Prostate gland (tissue), 2 donors: ENCODE measurements around the gene MPDU1.

Experiments
- CTCF ChIP-seq, 4 experiments: fragments of 200-600 bp in 2 of 4; fragments of 450-650 bp in 2 of 4; sonication (generic) in 2 of 4; IDR thresholded peaks; 1 replicate in 3 of 4; 2 replicates in 1 of 4; pipeline ENCODE4 v1.5.1; 2016 to 2019; ENCODE audit warnings: antibody characterized with exemption in 4 of 4, mild to moderate bottlenecking in 2 of 4, moderate library complexity in 2 of 4
- POLR2AphosphoS5 ChIP-seq: sonication (generic); formaldehyde crosslinking; IDR thresholded peaks from one replicate; pipeline ENCODE4 v1.6.1; 2017; ENCODE audit warnings: antibody characterized with exemption

- TF ChIP-seq CTCF (IDR thresholded peaks at IDR 0.05): no peak
- no peak for TF ChIP-seq POLR2AphosphoS5
Observed at GRCh38 chr17:7557147-7557764, 26.4 kb upstream of the MPDU1 start.
